Left forelimb (tissue), 1 donor: Measurements from ENCODE around the gene SORCS2.

Source experiments
- DNase-seq: peaks from one replicate; pipeline ENCODE4 v3.0.0-alpha.2; 2018; ENCODE audit warnings: low spot score

SORCS2 gene

GRCh38 chr4:7530932-7531639 lies 338.7 kb downstream of the SORCS2 start:
- no peak for DNase-seq

DNA sequence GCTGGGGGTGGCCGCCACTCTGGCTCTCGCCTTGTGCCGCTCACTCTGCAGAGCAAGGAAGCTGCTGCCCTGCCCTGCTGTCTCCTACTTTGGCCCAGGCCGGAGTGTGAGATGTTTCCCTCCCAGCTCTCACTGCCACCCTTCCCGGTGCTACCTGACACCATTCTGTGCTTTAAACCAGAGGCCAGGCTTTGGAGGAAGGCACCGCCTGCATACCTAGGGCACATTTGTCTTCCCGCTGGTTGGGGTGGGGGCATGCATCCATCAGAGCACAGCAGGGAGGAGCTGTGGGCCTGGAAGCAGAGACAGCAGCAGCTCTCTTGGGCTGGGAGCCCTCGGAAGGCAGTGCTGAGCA lies 339.3 kb downstream of the SORCS2 start:
- DNase-seq = no peak

- no peak for DNase-seq
Observed at GRCh38 chr4:7532043-7532442, 339.7 kb downstream of the SORCS2 start.

DNA sequence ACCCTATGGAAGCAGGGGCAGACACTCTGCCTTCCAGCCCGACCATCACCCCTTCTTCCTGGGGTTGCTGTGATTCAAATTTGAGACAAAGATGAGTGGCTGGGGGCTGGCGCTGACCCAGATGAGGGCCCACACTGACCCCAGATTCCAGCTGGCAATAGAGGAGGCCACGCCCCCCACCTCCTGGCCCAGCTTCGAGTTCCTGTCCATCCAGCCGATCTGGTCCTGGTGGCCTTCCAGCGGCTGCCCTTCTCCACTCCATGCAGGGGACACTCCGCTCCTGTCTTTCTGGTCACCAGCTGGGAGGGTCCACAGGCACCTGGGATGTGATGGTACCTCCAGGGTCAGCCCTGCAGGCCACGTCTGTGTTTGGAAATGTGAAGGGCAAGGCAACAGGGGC lies 340.9 kb downstream of the SORCS2 start:
- no peak for DNase-seq

DNA sequence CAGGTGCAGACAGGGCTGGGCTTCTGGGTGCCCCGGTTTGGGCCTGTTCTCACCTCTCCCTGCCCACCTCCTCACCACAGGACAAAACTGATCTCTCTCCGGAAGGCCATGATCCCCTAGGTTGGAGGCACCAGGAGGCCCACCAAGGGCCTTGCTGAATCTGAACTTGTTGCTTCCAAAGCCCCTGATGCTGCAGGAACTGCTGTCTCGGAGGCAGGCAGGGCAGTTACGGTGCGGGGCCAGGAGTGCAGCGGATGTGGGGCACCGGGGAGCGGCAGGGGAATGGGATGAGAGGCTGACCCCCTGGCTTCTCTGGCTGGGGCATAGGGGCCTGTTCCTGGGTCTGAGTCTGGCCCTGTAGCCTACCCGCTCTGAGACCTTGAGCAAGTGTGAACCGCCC lies 342.8 kb downstream of the SORCS2 start:
- DNase-seq = no peak

DNA sequence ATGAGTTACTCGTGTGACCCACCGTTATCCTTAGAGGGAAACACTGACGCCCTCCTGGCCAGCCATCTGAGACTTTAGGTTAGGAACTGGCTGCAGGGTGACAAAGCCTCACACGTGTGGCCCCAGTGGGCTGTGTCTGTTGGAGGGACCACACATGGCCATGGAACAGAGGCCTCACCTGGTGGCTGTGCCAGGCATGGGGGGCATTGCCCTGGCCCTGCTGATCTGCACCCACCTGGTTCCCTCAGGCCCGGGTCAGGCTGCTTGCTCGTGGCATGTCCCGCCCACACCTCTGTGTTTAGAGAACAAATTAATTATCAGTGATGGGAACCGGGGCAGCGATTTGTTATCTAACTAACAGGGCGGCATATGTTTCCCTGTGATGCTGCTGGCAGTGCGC lies 343.3 kb downstream of the SORCS2 start:
- no peak for DNase-seq

- no peak for DNase-seq
Observed at GRCh38 chr4:7536876-7537275, 344.5 kb downstream of the SORCS2 start.

DNA sequence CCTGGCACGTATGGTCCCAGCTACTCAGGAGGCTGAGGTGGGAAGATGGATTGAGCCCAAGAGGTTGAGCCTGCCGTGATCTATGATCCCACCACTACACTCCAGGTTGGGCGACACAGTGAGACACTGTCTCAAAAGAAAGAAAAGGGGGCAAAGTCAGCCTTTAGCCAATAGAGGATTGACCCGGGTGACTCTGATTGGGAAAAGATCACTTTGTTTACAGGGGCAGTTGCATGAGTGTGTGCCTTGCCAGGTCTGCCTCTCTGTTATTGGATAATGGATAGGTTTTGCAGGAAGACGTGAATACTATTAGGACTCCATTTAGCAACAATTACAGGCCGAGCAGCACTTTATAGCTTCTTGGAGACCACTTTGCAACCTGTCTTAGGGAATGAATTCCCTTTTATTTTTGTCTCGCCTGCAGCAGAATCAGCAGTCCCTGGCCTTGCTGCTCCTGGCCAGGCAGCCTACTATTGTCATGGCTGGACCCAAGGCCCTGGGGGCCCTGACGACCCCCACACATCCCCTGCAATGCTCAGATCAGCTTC lies 345.6 kb downstream of the SORCS2 start:
- DNase-seq = no peak

GRCh38 chr4:7538518-7538917 lies 346.2 kb downstream of the SORCS2 start:
- DNase-seq = no peak

GRCh38 chr4:7539186-7539585 lies 346.8 kb downstream of the SORCS2 start:
- DNase-seq = no peak

DNA sequence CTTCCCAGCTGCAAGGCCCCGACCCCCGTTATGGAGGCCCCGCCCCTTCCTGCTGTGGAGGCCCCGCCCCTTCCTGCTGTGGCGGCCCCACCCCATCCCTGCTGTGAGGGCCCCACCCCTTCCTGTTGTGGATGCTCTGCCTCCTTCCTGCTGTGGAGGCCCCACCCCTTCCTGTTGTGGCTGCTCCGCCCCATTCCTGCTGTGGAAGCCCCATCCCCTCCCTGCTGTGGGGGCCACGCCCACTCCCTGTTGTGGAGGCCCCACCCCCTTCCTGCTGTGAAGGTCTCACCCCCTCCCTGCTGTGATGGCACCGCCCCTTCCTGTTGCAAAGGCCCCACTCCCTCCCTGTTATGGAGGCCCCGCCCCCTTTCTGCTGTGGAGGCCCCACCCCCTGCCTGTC lies 347.3 kb downstream of the SORCS2 start:
- DNase-seq = no peak

DNA sequence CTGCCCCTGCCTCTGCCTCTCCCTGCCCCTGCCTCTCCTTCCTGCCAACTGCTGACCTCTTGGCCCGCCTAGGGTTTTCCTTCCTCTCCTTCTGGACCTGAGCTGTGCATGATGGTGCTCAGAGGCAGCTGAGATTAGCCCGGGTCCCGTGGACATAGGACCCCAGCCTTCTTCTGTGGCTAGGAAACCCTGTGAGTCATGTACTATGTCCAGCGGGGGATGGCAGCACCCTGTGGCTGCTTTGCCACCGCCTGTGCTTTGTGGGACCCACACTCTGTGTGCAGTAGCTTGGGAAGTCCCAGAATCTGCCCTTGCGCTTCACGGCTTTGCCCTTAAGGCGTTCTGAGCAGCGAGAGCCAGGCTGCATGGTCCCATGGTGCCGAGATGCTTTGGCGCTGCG lies 347.9 kb downstream of the SORCS2 start:
- DNase-seq = no peak

GRCh38 chr4:7540654-7541413 lies 348.5 kb downstream of the SORCS2 start:
- no peak for DNase-seq

- DNase-seq = no peak
Observed at GRCh38 chr4:7541414-7541810, 349.1 kb downstream of the SORCS2 start.

- no peak for DNase-seq
Observed at GRCh38 chr4:7542781-7543180, 350.4 kb downstream of the SORCS2 start.

GRCh38 chr4:7546152-7546808 lies 353.9 kb downstream of the SORCS2 start:
- DNase-seq = no peak

GRCh38 chr4:7546809-7547367 lies 354.6 kb downstream of the SORCS2 start:
- DNase-seq = no peak

- DNase-seq = no peak
Observed at GRCh38 chr4:7547368-7548040, 355.2 kb downstream of the SORCS2 start.

- no peak for DNase-seq
Observed at GRCh38 chr4:7549866-7550265, 357.5 kb downstream of the SORCS2 start.

DNA sequence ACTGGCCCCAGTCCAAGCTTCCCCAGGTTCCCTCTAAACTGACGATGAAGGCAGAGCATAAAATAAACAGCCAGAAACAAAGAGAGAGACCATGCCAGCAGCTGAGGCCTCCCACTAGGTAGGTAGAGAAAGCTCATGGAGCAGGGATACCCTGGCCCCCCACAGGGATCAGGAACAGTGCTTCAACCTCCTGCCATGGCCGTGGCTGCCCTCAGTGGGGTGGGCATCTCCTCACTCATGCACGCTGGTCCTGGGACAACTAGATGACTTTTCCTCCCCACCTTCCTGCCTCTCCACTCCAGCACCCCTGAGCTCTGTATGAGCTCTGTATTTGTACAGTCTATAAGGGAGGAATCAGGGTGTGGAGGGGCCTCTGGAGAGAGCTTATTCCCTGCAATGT lies 360.1 kb downstream of the SORCS2 start:
- no peak for DNase-seq

DNA sequence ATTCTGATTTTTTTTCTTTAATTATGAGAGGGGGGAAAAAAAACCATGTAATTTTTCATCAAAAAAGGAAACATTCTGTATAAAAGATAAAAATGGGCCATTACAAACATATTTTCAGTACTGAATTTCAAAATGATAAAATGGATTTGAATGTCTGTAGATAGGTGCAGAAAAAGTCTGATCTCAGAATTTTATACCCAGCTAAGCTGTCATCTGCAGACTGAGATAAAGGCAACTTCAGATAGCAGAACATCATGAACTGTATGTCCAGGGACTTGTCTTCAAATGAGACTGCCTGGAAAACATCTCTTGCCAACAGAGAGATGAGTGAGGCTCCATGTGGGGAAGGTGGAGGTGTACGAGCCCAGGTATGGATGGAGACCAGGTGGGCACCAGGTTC lies 360.9 kb downstream of the SORCS2 start:
- no peak for DNase-seq

- no peak for DNase-seq
Observed at GRCh38 chr4:7554905-7555304, 362.6 kb downstream of the SORCS2 start.
